ENCODE measurements around the gene OXSR1.

- TF ChIP-seq CTCF (conservative IDR thresholded peaks at IDR 0.05; ENCODE audit: low read length) (no peak), EZH2phosphoT487 (IDR thresholded peaks at IDR 0.05; ENCODE audit: borderline replicate concordance) (no peak)
Observed at GRCh38 chr3:38165722-38166387, 518 bp downstream of the OXSR1 start.

All from Loucy (cell line).